Adrenal gland (tissue), 5 donors: ENCODE measurements around the gene VSX1.

Source experiments
- POLR2A ChIP-seq, 2 donors: fragments of 450-650 bp; IDR thresholded peaks; one replicate each; pipeline ENCODE4 v1.6.1; 2017; ENCODE audit warnings: antibody characterized with exemption in 2 of 2, mild to moderate bottlenecking in 2 of 2, moderate library complexity in 1 of 2
- TF ChIP-seq, protein P1 (sequence below), 6 experiments: fragments of 450-650 bp in 4 of 6; fragments of 200-600 bp in 2 of 6; sonication (generic) in 1 of 6; IDR thresholded peaks; 1 replicate in 5 of 6; 2 replicates in 1 of 6; pipeline versions ENCODE4 v1.5.1 to v1.8.0; 2016 to 2021; ENCODE audit warnings: antibody characterized with exemption in 6 of 6, mild to moderate bottlenecking in 2 of 6, moderate library complexity in 1 of 6
- donor health status: DM: no; HTN: no; CAD: no.

DNA sequence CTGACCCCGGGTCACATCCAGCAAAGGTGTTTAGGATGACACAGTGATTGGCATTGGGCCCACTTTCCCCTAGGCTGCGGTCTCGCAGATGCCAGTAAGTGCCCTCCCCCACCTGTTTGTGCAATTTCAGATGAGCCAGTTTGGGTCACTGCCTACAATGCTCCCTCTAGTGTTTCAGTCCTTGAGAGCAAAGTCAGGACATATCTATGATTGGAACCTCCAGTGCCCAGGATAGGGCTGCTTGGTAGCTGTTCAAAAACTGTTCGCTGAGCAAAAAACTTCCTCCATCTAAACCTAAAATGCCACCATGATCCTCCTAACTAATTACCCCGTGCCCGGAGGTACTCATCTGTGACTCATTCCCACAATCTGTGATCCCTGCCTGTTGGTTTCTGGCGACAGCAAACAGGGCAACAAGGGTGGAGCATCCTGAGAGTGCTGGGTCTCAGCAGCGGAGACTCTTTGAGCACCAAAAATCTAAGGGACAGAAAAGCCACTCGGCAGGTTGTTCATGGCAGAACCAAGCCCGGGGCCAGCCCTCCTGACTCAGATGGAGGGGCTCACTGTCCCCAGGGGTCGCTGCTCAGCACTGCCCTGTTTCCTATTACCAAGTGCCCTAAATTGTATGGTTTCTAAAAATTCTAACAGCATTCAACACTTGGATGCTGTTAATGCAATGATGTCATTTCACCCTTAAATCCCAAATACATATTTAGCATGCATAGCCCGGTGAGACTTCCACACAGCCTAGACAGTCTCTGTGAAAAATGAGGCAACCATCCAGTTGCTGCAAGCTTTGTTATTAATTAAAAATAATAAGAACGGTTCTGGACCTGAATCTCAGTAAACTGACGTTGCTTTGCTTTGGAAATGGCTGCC, 5.0 kb downstream of the VSX1 start:
- TF ChIP-seq, protein P1, sequence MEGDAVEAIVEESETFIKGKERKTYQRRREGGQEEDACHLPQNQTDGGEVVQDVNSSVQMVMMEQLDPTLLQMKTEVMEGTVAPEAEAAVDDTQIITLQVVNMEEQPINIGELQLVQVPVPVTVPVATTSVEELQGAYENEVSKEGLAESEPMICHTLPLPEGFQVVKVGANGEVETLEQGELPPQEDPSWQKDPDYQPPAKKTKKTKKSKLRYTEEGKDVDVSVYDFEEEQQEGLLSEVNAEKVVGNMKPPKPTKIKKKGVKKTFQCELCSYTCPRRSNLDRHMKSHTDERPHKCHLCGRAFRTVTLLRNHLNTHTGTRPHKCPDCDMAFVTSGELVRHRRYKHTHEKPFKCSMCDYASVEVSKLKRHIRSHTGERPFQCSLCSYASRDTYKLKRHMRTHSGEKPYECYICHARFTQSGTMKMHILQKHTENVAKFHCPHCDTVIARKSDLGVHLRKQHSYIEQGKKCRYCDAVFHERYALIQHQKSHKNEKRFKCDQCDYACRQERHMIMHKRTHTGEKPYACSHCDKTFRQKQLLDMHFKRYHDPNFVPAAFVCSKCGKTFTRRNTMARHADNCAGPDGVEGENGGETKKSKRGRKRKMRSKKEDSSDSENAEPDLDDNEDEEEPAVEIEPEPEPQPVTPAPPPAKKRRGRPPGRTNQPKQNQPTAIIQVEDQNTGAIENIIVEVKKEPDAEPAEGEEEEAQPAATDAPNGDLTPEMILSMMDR (IDR thresholded peaks at IDR 0.05): peak in 4 of 6 experiments; percentile 29 to 34 (median 31)
- TF ChIP-seq POLR2A (IDR thresholded peaks at IDR 0.05): no peak
